Loucy (cell line): ENCODE data around the gene TOB2.
"Not testable (repeated sequence)": the region's sequence is repeated elsewhere in the genome, so short reads cannot be mapped to it uniquely, and the experiment has no call there.

Experiments used
- H2AFZ ChIP-seq: fragments of 200-600 bp; sonication (generic); 2 replicates; pipeline ENCODE4 v1.6.0; 2016; ENCODE audit warnings: antibody characterized with exemption, mild to moderate bottlenecking, low read length, moderate library complexity
- H3F3A ChIP-seq: fragments of 200-600 bp; 2 replicates; pipeline ENCODE4 v1.6.0; 2016; ENCODE audit warnings: antibody characterized with exemption, low read depth, mild to moderate bottlenecking
- H3K27me3 ChIP-seq: fragments of 200-600 bp; sonication (generic); 2 replicates; pipeline ENCODE4 v1.6.1; 2014; ENCODE audit warnings: low read length, mild to moderate bottlenecking; ENCODE audit not compliant: insufficient read depth, poor library complexity, severe bottlenecking
- H3K36me3 ChIP-seq: fragments of 200-600 bp; sonication (generic); 2 replicates; pipeline ENCODE4 v1.6.1; 2016; ENCODE audit warnings: low read length; ENCODE audit not compliant: insufficient read depth
- H3K4me1 ChIP-seq: fragments of 200-600 bp; sonication (generic); 2 replicates; pipeline ENCODE4 v1.5.1; 2014; ENCODE audit warnings: low read length, mild to moderate bottlenecking; ENCODE audit not compliant: insufficient read depth, poor library complexity, severe bottlenecking
- H3K4me2 ChIP-seq: fragments of 200-600 bp; sonication (generic); 2 replicates; pipeline ENCODE4 v1.6.0; 2014; ENCODE audit warnings: antibody characterized with exemption, low read length, low read depth, mild to moderate bottlenecking; ENCODE audit not compliant: poor library complexity, severe bottlenecking
- H3K4me3 ChIP-seq: fragments of 200-600 bp; sonication (generic); 2 replicates; pipeline ENCODE4 v1.5.1; 2014; ENCODE audit warnings: low read length, mild to moderate bottlenecking, mixed read lengths; ENCODE audit not compliant: poor library complexity, severe bottlenecking
- H3K79me2 ChIP-seq: fragments of 200-600 bp; sonication (generic); 2 replicates; pipeline ENCODE4 v1.6.1; 2014; ENCODE audit warnings: low read length; ENCODE audit not compliant: insufficient read depth
- H3K9ac ChIP-seq: fragments of 200-600 bp; sonication (generic); 2 replicates; pipeline ENCODE4 v1.6.0; 2014; ENCODE audit warnings: mild to moderate bottlenecking, low read depth, low read length, moderate library complexity; ENCODE audit not compliant: poor library complexity, severe bottlenecking
- H3K9me2 ChIP-seq: fragments of 200-600 bp; sonication (generic); replicated peaks from 2 replicates; pipeline ENCODE4 v1.6.1; 2016; ENCODE audit warnings: low read depth, low read length, mixed read lengths
- H3K9me3 ChIP-seq: fragments of 200-600 bp; sonication (generic); 2 replicates; pipeline ENCODE4 v1.6.1; 2014; ENCODE audit warnings: mild to moderate bottlenecking, antibody characterized with exemption, low read length, low read depth; ENCODE audit not compliant: insufficient read depth
- H4K20me1 ChIP-seq: fragments of 200-600 bp; sonication (generic); 2 replicates; pipeline ENCODE4 v1.6.0; 2014; ENCODE audit warnings: antibody characterized with exemption, low read length, mild to moderate bottlenecking; ENCODE audit not compliant: insufficient read depth, poor library complexity, severe bottlenecking
- CTCF ChIP-seq: fragments of 200-600 bp; sonication (generic); conservative IDR thresholded peaks from 2 replicates; pipeline ENCODE4 v1.5.1; 2014; ENCODE audit warnings: mild to moderate bottlenecking, antibody characterized with exemption, low read length
- EZH2phosphoT487 ChIP-seq: fragments of 200-600 bp; IDR thresholded peaks from 2 replicates; pipeline ENCODE4 v1.6.1; 2018; ENCODE audit warnings: antibody characterized with exemption, mild to moderate bottlenecking, moderate library complexity, borderline replicate concordance

TOB2 gene

GRCh38 chr22:41461901-41462300, 15.3 kb upstream of the TOB2 start:
- Histone ChIP-seq H3K9ac (no peak overlapping the region), H3K36me3 (peaks cover 68% of the 10 kb centered on the region; the same call in 1 of the 2 replicates), H3K9me3 (no peaks in the 10 kb centered on the region), H3K79me2 (peaks cover 36% of the 10 kb centered on the region), H4K20me1 (peaks cover 6% of the 10 kb centered on the region), H3K4me1 (peaks cover 11% of the 10 kb centered on the region), H3K27me3 (no peaks in the 10 kb centered on the region), H3K4me2 (no peak overlapping the region), H3F3A (no peaks in the 10 kb centered on the region), H3K4me3 (no peak overlapping the region), H2AFZ (no peak overlapping the region), H3K9me2 (no peaks in the 10 kb centered on the region)
- TF ChIP-seq CTCF, result no peak
- no peak for TF ChIP-seq EZH2phosphoT487

- not testable (repeated sequence) for H3K27me3 ChIP-seq, H3K9me2 ChIP-seq, H3F3A ChIP-seq, H2AFZ ChIP-seq, H4K20me1 ChIP-seq, H3K4me3 ChIP-seq, H3K9me3 ChIP-seq, H3K4me1 ChIP-seq, H3K9ac ChIP-seq, H3K4me2 ChIP-seq
- peaks cover 20% of the 10 kb centered on the region; the same call in 1 of the 2 replicates for H3K79me2 ChIP-seq
- H3K36me3 ChIP-seq, result peaks cover 59% of the 10 kb centered on the region; the same call in 1 of the 2 replicates
These were observed 13.5 kb upstream of the TOB2 start for GRCh38 chr22:41460071-41460470.

GRCh38 chr22:41459431-41459830, 12.8 kb upstream of the TOB2 start:
- Histone ChIP-seq H3F3A (no peaks in the 10 kb centered on the region), H3K4me3 (no peak overlapping the region), H2AFZ (no peak overlapping the region), H3K4me1 (no peaks in the 10 kb centered on the region), H3K4me2 (no peak overlapping the region), H3K9ac (no peak overlapping the region), H3K9me2 (no peaks in the 10 kb centered on the region), H3K27me3 (no peaks in the 10 kb centered on the region), H3K9me3 (no peaks in the 10 kb centered on the region), H3K36me3 (peaks cover 52% of the 10 kb centered on the region; the same call in 1 of the 2 replicates), H3K79me2 (peaks cover 13% of the 10 kb centered on the region; the same call in 1 of the 2 replicates), H4K20me1 (no peaks in the 10 kb centered on the region)
- TF ChIP-seq EZH2phosphoT487, result no peak
- no peak for TF ChIP-seq CTCF

- no peak overlapping the region for H3K9ac ChIP-seq
- no peak overlapping the region for H3K4me2 ChIP-seq
- H3K79me2 ChIP-seq, result 0 out of 2 replicates have a peak, but pooled peaks cover 5% of the 10 kb centered on the region
- H2AFZ ChIP-seq, result no peak overlapping the region
- no peaks in the 10 kb centered on the region for H3F3A ChIP-seq
- no peaks in the 10 kb centered on the region for H4K20me1 ChIP-seq
- no peaks in the 10 kb centered on the region for H3K9me3 ChIP-seq
- peaks cover 44% of the 10 kb centered on the region; the same call in 1 of the 2 replicates for H3K36me3 ChIP-seq
- no peaks in the 10 kb centered on the region for H3K4me1 ChIP-seq
- no peaks in the 10 kb centered on the region for H3K27me3 ChIP-seq
- H3K4me3 ChIP-seq, result no peak overlapping the region
- no peaks in the 10 kb centered on the region for H3K9me2 ChIP-seq
- no peak for TF ChIP-seq CTCF
- no peak for TF ChIP-seq EZH2phosphoT487
These were observed 11.6 kb upstream of the TOB2 start for GRCh38 chr22:41458161-41458728.
